Measurements from ENCODE around the gene LLGL2.

- TF ChIP-seq POLR2AphosphoS5 (IDR thresholded peaks at IDR 0.05; ENCODE audit: low read depth) (no peak), CTCF (IDR thresholded peaks at IDR 0.05; ENCODE audit: insufficient read depth, low read length) (no peak)
Measured at GRCh38 chr17:75506134-75506533, 19.4 kb upstream of the LLGL2 start.
